ENCODE measurements around the gene RHEB. TPM values are rescaled to one million over a fixed set of nuclear protein-coding genes. Genes with fewer than 3 reads are reported as not detected.

RHEB gene
- total and polyA plus RNA-seq, 2 experiments from 2014 or later: 111 to 135 TPM

GRCh38 chr7:151433721-151434400 lies 85.8 kb downstream of the RHEB start:
- H4K20me1 ChIP-seq (ENCODE audit: insufficient read depth, poor library complexity, severe bottlenecking): no peaks in the 10 kb centered on the region
- no peak overlapping the region for H3K4me2 ChIP-seq
- H3K4me1 ChIP-seq (ENCODE audit: insufficient read depth): peaks cover 11% of the 10 kb centered on the region
- no peak overlapping the region for H3K4me3 ChIP-seq
- H3K79me2 ChIP-seq: no peaks in the 10 kb centered on the region
- 94% methylated on average over 15 of the region's 15 CpGs for WGBS (ENCODE audit: low lambda C conversion rate, missing lambda C conversion rate)
- H3K9me2 ChIP-seq (replicated peaks; ENCODE audit: insufficient read depth): no peaks in the 10 kb centered on the region
- no peaks in the 10 kb centered on the region for H3K36me3 ChIP-seq (replicated peaks; ENCODE audit: insufficient read depth, low read depth)
- H3K27me3 ChIP-seq: no peaks in the 10 kb centered on the region
- no peaks in the 10 kb centered on the region for H3K9me3 ChIP-seq (ENCODE audit: low read depth)
- H2AFZ ChIP-seq: no peak overlapping the region
- TF ChIP-seq EZH2phosphoT487 (IDR thresholded peaks at IDR 0.05; ENCODE audit: low read depth, severe bottlenecking, unreplicated experiment) (no peak), CTCF (IDR thresholded peaks at IDR 0.05; ENCODE audit: poor library complexity) (no peak), EZH2 (IDR thresholded peaks at IDR 0.05; ENCODE audit: borderline replicate concordance) (no peak)
- no peak for DNase-seq (ENCODE audit: low spot score)
- H3K27ac ChIP-seq: no peak overlapping the region

GRCh38 chr7:151432658-151433521 lies 86.8 kb downstream of the RHEB start:
- H3K79me2 ChIP-seq: no peaks in the 10 kb centered on the region
- H3K9me2 ChIP-seq (replicated peaks; ENCODE audit: insufficient read depth): no peaks in the 10 kb centered on the region
- H3K4me3 ChIP-seq: no peak overlapping the region
- no peak overlapping the region for H3K27ac ChIP-seq
- DNase-seq (ENCODE audit: low spot score): no peak
- TF ChIP-seq EZH2phosphoT487 (IDR thresholded peaks at IDR 0.05; ENCODE audit: low read depth, severe bottlenecking, unreplicated experiment): no peak
- no peak for TF ChIP-seq EZH2 (IDR thresholded peaks at IDR 0.05; ENCODE audit: borderline replicate concordance)
- TF ChIP-seq CTCF (IDR thresholded peaks at IDR 0.05; ENCODE audit: poor library complexity): no peak
- no peaks in the 10 kb centered on the region for H3K36me3 ChIP-seq (replicated peaks; ENCODE audit: insufficient read depth, low read depth)
- no peaks in the 10 kb centered on the region for H3K9me3 ChIP-seq (ENCODE audit: low read depth)
- H3K4me1 ChIP-seq (ENCODE audit: insufficient read depth): peaks cover 20% of the 10 kb centered on the region
- H4K20me1 ChIP-seq (ENCODE audit: insufficient read depth, poor library complexity, severe bottlenecking): no peaks in the 10 kb centered on the region
- no peak overlapping the region for H3K4me2 ChIP-seq
- 88% methylated on average over 14 of the region's 14 CpGs for WGBS (ENCODE audit: low lambda C conversion rate, missing lambda C conversion rate)
- H3K27me3 ChIP-seq: no peaks in the 10 kb centered on the region
- no peak overlapping the region for H2AFZ ChIP-seq

- H3K27me3 ChIP-seq: no peaks in the 10 kb centered on the region
- TF ChIP-seq EZH2phosphoT487 (IDR thresholded peaks at IDR 0.05; ENCODE audit: low read depth, severe bottlenecking, unreplicated experiment) (no peak), EZH2 (IDR thresholded peaks at IDR 0.05; ENCODE audit: borderline replicate concordance) (no peak), CTCF (IDR thresholded peaks at IDR 0.05; ENCODE audit: poor library complexity) (no peak)
- no peak for DNase-seq (ENCODE audit: low spot score)
- H3K4me3 ChIP-seq: no peak overlapping the region
- no peaks in the 10 kb centered on the region for H4K20me1 ChIP-seq (ENCODE audit: insufficient read depth, poor library complexity, severe bottlenecking)
- H3K4me2 ChIP-seq: no peak overlapping the region
- no peaks in the 10 kb centered on the region for H3K79me2 ChIP-seq
- WGBS (ENCODE audit: low lambda C conversion rate, missing lambda C conversion rate): 98% methylated on average over 23 of the region's 25 CpGs
- H3K9me3 ChIP-seq (ENCODE audit: low read depth): no peaks in the 10 kb centered on the region
- no peak overlapping the region for H2AFZ ChIP-seq
- no peaks in the 10 kb centered on the region for H3K9me2 ChIP-seq (replicated peaks; ENCODE audit: insufficient read depth)
- H3K27ac ChIP-seq: no peak overlapping the region
- peaks cover 23% of the 10 kb centered on the region for H3K4me1 ChIP-seq (ENCODE audit: insufficient read depth)
- H3K36me3 ChIP-seq (replicated peaks; ENCODE audit: insufficient read depth, low read depth): no peaks in the 10 kb centered on the region
Measured at GRCh38 chr7:151431768-151432311, 87.9 kb downstream of the RHEB start.

Measured in hepatocyte (in vitro differentiated cells).